ENCODE results near the gene INO80E. TPM values are rescaled to one million over a fixed set of nuclear protein-coding genes. Genes with fewer than 3 reads are reported as not detected.

Gene INO80E
- total RNA-seq, 1 experiment from 2014 or later: 115 TPM

GRCh38 chr16:30024451-30024850 is 28.4 kb downstream of the INO80E start:
- ChIA-PET POLR2A (ENCODE audit: low non-redundant PET) (no interaction called here), CTCF (no interaction called here)
- Histone ChIP-seq H3K4me1 (ENCODE audit: insufficient read depth, low read length, poor library complexity, severe bottlenecking) (no peaks in the 10 kb centered on the region), H3K27me3 (replicated peaks; ENCODE audit: insufficient read depth, low read depth, low read length, poor library complexity) (no peaks in the 10 kb centered on the region), H3K36me3 (ENCODE audit: insufficient read depth, low read length, poor library complexity, severe bottlenecking) (no peaks in the 10 kb centered on the region), H3K27ac (ENCODE audit: low read depth, low read length, poor library complexity, severe bottlenecking) (no peak overlapping the region), H3K9me3 (ENCODE audit: low read depth, low read length, poor library complexity, severe bottlenecking) (no peaks in the 10 kb centered on the region), H3K4me3 (ENCODE audit: low read depth, low read length, poor library complexity, severe bottlenecking) (no peak overlapping the region)
- intact Hi-C loops (cut with micrococcal nuclease; ENCODE audit: unreplicated experiment): no loop called here
- no peak for DNase-seq (ENCODE audit: low spot score)
- BruUV-seq (replicated peaks): no TSS peak
- TF ChIP-seq EZH2 (IDR thresholded peaks at IDR 0.05; ENCODE audit: borderline replicate concordance, low read depth, low read length, poor library complexity, severe bottlenecking): no peak
- no peak for TF ChIP-seq CTCF (conservative IDR thresholded peaks at IDR 0.05; ENCODE audit: low read depth, low read length)

GRCh38 chr16:30025156-30025555 is 29.1 kb downstream of the INO80E start:
- ChIA-PET POLR2A (ENCODE audit: low non-redundant PET) (no interaction called here), CTCF (no interaction called here)
- H3K27me3 ChIP-seq (replicated peaks; ENCODE audit: insufficient read depth, low read depth, low read length, poor library complexity): no peaks in the 10 kb centered on the region
- no peaks in the 10 kb centered on the region for H3K36me3 ChIP-seq (ENCODE audit: insufficient read depth, low read length, poor library complexity, severe bottlenecking)
- intact Hi-C loops (cut with micrococcal nuclease; ENCODE audit: unreplicated experiment): no loop called here
- DNase-seq (ENCODE audit: low spot score): no peak
- no peak overlapping the region for H3K4me3 ChIP-seq (ENCODE audit: low read depth, low read length, poor library complexity, severe bottlenecking)
- BruUV-seq (replicated peaks): no TSS peak
- H3K9me3 ChIP-seq (ENCODE audit: low read depth, low read length, poor library complexity, severe bottlenecking): no peaks in the 10 kb centered on the region
- TF ChIP-seq EZH2 (IDR thresholded peaks at IDR 0.05; ENCODE audit: borderline replicate concordance, low read depth, low read length, poor library complexity, severe bottlenecking): no peak
- no peak for TF ChIP-seq CTCF (conservative IDR thresholded peaks at IDR 0.05; ENCODE audit: low read depth, low read length)
- no peak overlapping the region for H3K27ac ChIP-seq (ENCODE audit: low read depth, low read length, poor library complexity, severe bottlenecking)
- H3K4me1 ChIP-seq (ENCODE audit: insufficient read depth, low read length, poor library complexity, severe bottlenecking): no peaks in the 10 kb centered on the region

GRCh38 chr16:30025574-30025973 is 29.5 kb downstream of the INO80E start:
- Histone ChIP-seq H3K4me1 (ENCODE audit: insufficient read depth, low read length, poor library complexity, severe bottlenecking) (no peaks in the 10 kb centered on the region), H3K9me3 (ENCODE audit: low read depth, low read length, poor library complexity, severe bottlenecking) (no peaks in the 10 kb centered on the region), H3K27ac (ENCODE audit: low read depth, low read length, poor library complexity, severe bottlenecking) (no peak overlapping the region), H3K4me3 (ENCODE audit: low read depth, low read length, poor library complexity, severe bottlenecking) (no peak overlapping the region), H3K27me3 (replicated peaks; ENCODE audit: insufficient read depth, low read depth, low read length, poor library complexity) (no peaks in the 10 kb centered on the region), H3K36me3 (ENCODE audit: insufficient read depth, low read length, poor library complexity, severe bottlenecking) (no peaks in the 10 kb centered on the region)
- POLR2A ChIA-PET (ENCODE audit: low non-redundant PET): no interaction called here
- no peak for DNase-seq (ENCODE audit: low spot score)
- intact Hi-C loops (cut with micrococcal nuclease; ENCODE audit: unreplicated experiment): no loop called here
- no TSS peak for BruUV-seq (replicated peaks)
- CTCF ChIA-PET: no interaction called here
- TF ChIP-seq CTCF (conservative IDR thresholded peaks at IDR 0.05; ENCODE audit: low read depth, low read length): no peak
- no peak for TF ChIP-seq EZH2 (IDR thresholded peaks at IDR 0.05; ENCODE audit: borderline replicate concordance, low read depth, low read length, poor library complexity, severe bottlenecking)
